ENCODE results near the gene ZIC5.

Gene ZIC5

DNA sequence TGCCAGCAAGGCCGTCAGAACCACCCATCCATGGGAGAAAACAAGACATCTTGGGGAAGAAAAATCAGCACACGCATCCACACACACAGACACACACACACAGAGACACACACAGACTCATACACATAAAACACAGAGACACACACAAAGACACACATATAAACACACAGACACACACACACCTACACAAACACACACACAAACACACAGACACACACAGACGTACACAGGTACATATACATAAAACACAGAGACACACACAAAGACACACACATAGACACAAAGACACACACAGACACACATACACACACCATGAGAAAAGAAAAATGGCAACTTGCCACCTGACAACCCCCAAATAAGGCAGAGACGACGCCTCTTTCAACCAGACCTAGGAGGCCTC, 40.6 kb downstream of the ZIC5 start:
- no peak for DNase-seq

GRCh38 chr13:99929866-99930265, 41.7 kb downstream of the ZIC5 start:
- no peak for DNase-seq

DNA sequence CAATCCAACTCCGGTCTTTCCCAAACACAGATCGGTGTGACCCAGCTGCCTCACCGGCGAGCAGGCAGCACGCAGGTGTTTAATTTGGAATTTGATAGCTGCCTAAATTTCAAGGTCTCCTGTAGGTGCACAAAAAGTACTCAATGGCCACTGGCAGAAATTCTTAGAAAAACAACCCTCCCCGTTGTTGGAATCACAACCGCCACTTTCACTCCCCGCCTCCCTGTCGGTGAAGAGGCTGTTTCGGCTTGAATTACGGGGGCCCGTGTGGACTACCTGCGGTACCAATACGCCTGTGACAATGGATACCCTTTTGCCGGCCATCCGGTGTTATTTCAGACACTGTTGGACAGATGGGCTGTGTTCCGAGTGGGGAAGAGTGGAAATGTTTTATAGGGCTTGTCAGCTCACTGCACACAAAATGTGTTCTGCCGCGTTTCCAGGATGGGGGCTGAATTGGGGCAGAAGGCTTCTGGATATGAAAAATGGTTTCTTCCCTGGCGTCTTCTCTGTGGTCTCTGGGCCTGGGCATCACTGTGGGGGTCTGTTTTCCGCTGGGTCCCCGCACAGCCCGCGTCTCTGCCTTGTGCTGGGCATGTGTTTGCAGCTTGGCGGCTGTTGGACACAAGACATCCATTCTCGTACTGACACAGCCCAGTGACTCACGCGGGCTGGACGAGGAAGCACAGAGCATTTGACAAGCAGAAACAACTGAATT, 45.4 kb downstream of the ZIC5 start:
- DNase-seq: no peak

GRCh38 chr13:99923877-99924582, 47.5 kb downstream of the ZIC5 start:
- no peak for DNase-seq

DNA sequence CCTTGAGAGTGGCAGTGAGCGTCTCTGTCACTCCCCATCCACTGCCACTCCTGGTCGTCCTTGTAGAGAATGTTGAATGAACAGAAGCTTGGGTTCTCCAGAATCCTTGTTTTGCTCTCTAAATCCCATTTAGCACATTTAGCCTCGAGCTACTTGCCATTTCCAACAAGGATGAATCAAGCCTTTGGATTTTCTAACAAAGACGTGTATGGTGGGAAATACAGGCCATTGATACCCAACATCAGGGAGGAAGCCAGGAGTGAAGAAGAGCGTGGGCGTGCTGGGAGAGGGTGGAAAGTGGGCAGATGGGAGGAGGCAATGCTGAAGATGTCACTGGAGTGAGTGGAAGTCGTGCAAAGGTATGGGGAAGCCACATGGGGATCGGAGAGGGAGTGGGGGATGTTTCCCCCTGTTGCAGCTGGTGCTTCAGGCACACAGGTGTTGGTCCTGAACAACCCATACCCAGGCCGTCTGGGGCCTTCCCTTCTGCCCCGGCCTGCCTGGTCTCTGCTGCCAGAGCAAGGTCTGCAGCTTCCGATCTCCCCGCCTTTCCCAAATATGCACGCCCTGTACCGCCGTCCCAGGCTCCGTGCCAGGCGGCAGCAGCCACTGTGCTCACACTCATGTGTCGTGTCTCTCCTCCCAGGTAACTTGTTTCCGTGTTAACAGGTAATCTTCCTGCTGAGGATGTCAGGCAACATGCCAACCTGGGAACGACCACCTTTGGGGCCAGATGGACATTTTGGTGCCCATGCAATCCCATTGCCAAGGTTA, 48.7 kb downstream of the ZIC5 start:
- DNase-seq: no peak

- DNase-seq: no peak
Observed at GRCh38 chr13:99919132-99919531, 52.4 kb downstream of the ZIC5 start.

DNA sequence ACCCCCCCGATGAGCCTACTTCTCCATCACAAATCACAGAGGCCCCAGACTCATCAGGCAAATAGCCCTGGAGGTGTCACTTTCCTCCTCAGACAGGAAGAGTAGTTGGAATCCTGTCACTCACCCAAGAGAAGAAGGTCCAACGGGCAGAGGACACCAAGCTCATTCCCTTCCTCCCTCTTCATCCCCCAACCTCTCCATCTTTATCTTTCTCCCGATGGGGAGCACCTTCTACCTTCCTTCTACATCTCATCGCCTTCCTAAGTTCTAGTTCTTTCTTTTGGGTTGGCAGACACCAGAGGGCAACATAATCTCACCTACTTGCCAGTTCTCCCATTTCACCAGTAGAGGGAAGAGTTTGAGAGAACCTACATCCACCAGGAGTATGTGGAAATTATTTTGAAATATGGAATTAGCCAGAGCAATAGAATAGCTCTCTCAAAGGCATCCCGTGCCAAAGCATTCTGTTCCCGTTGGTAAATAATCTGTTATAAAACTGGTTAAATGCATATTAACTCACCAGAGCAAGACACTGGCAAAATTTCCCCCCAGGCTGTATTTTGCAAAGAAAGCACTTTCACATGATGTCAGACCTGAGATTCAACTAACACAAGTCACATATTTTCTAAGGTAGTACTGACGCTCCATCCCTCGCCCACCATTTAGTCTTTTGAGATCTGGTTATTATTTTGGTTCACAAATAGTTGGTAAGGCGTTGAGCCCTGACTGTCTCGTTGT, 55.0 kb downstream of the ZIC5 start:
- DNase-seq: peak in 1 of 2 donors; percentile 46

GRCh38 chr13:99913167-99913566, 58.4 kb downstream of the ZIC5 start:
- no peak for DNase-seq
